Lung (tissue), 12 donors: ENCODE data around the gene EOGT. TPM values are rescaled to one million over a fixed set of nuclear protein-coding genes. Genes with fewer than 3 reads are reported as not detected.
A peak's percentile ranks its signal among the peaks of the same experiment; 100 is the strongest.

Source experiments
- ATAC-seq: fragments of 200-7000 bp; cut with Tn5 transposase; one replicate; pipeline ENCODE4 v1.9.1; 2020; ENCODE audit warnings: moderate number of reproducible peaks; ENCODE audit not compliant: insufficient read depth, low FRiP score
- DNase-seq, 3 donors: peaks; one replicate each; pipeline ENCODE4 v3.0.0-alpha.2; 2013 to 2017
- H3K27ac ChIP-seq, 2 donors: one replicate each; pipeline ENCODE4 v1.5.1; 2013; ENCODE audit warnings: mild to moderate bottlenecking in 2 of 2, moderate library complexity in 2 of 2, control low read depth in 1 of 2, inconsistent platforms in 1 of 2, low read depth in 1 of 2, low read length in 1 of 2
- H3K27me3 ChIP-seq, 3 donors: one replicate each; pipeline ENCODE4 v1.5.1; 2013; ENCODE audit warnings: low read length in 2 of 3; ENCODE audit not compliant: control insufficient read depth in 3 of 3, insufficient read depth in 3 of 3
- H3K36me3 ChIP-seq, 4 donors: one replicate each; pipeline ENCODE4 v1.5.1; 2013; ENCODE audit warnings: low read length in 4 of 4, mild to moderate bottlenecking in 1 of 4, moderate library complexity in 1 of 4; ENCODE audit not compliant: control insufficient read depth in 4 of 4, insufficient read depth in 4 of 4
- H3K4me1 ChIP-seq, 5 donors: one replicate each; pipeline ENCODE4 v1.5.1; 2013; ENCODE audit warnings: low read length in 5 of 5, mild to moderate bottlenecking in 2 of 5, moderate library complexity in 1 of 5; ENCODE audit not compliant: control insufficient read depth in 5 of 5, insufficient read depth in 5 of 5
- H3K4me3 ChIP-seq: one replicate; pipeline ENCODE4 v1.5.1; 2013; ENCODE audit warnings: mild to moderate bottlenecking, control low read depth, moderate library complexity
- H3K9ac ChIP-seq, 2 donors: one replicate each; pipeline ENCODE4 v1.5.1; 2013; ENCODE audit warnings: low read length in 2 of 2, control low read depth in 1 of 2; ENCODE audit not compliant: insufficient read depth in 1 of 2
- H3K9me3 ChIP-seq, 4 donors: one replicate each; pipeline ENCODE4 v1.5.1; 2013; ENCODE audit warnings: low read length in 3 of 4, mild to moderate bottlenecking in 1 of 4, moderate library complexity in 1 of 4; ENCODE audit not compliant: control insufficient read depth in 4 of 4, insufficient read depth in 3 of 4
- CTCF ChIP-seq: IDR thresholded peaks from 2 replicates; pipeline ENCODE4 v1.5.1; 2012; ENCODE audit warnings: mild to moderate bottlenecking; ENCODE audit errors: control extremely low read depth, extremely low read depth
- WGBS, 2 donors: extraction: QIAGEN DNeasy Blood & Tissue Kit; methylation state at CpG; one replicate each; pipeline ENCODE4 v1.1.7; 2013; 5-methylcytosine and 5-hydroxymethylcytosine counted together
- polyA plus RNA-seq, 2 donors: library from polyadenylated mRNA; stranded (reverse); fragments of 200-250 nt; gene quantifications; one replicate each; pipeline ENCODE4 v1.2.1, GENCODE V29; 2013
- total RNA-seq, 2 donors: library from RNA; depleted of rRNA in 1 of 2; stranded (reverse); fragments of >200 nt in 1 of 2; gene quantifications; one replicate each; pipeline ENCODE4 v1.2.1, GENCODE V29; 2014 to 2021
- donor health status: control.
- donor health status: control.
- donor health status: Bipolar disorder and iron deficiency.
- donor health status: healthy.
- donor health status: DM: yes; HTN: yes; CAD: no.

EOGT gene
- total and polyA plus RNA-seq, 4 donors, result 14.3 to 54.7 (median 35.0) TPM

- peak; percentile 10 to 16 (median 11) for DNase-seq
- 60 to 62% methylated on average over 7 of the region's 7 CpGs for WGBS, 2 donors
- Histone ChIP-seq H3K9me3 (no peaks in the 10 kb centered on the region), H3K9ac (no peak overlapping the region), H3K27me3 (no peaks in the 10 kb centered on the region), H3K4me1 (peaks cover 0 to 7% (median 0%) of the 10 kb centered on the region in 5 donors), H3K36me3 (peaks cover 4 to 13% (median 5%) of the 10 kb centered on the region in 4 donors), H3K4me3 (no peak overlapping the region), H3K27ac (no peak overlapping the region)
- TF ChIP-seq CTCF, result no peak
- no peak for ATAC-seq
Observed at GRCh38 chr3:68973639-68974038, 39.8 kb downstream of the EOGT start.

- DNase-seq (peak; percentile 83 to 87 (median 86)), ATAC-seq (no peak)
- WGBS, 2 donors, result 38 to 39% methylated on average over 11 of the region's 11 CpGs
- Histone ChIP-seq H3K9me3 (no peaks in the 10 kb centered on the region), H3K4me3 (no peak overlapping the region), H3K36me3 (peaks cover 3 to 6% (median 4%) of the 10 kb centered on the region in 4 donors), H3K27ac (no peak overlapping the region), H3K4me1 (peaks cover 0 to 1% (median 0%) of the 10 kb centered on the region in 5 donors), H3K27me3 (no peaks in the 10 kb centered on the region), H3K9ac (no peak overlapping the region)
- peak; percentile 63 for TF ChIP-seq CTCF
Observed at GRCh38 chr3:68972358-68972979, 41.0 kb downstream of the EOGT start.

GRCh38 chr3:68964694-68965093 lies 48.8 kb downstream of the EOGT start:
- DNase-seq, result no peak
- H3K36me3 ChIP-seq, result no peaks in the 10 kb centered on the region
- TF ChIP-seq CTCF, result no peak
- no peak overlapping the region for H3K4me3 ChIP-seq
- WGBS, 2 donors, result 83 to 89% methylated on average over 2 of the region's 2 CpGs
- H3K27me3 ChIP-seq, result no peaks in the 10 kb centered on the region
- no peak overlapping the region for H3K27ac ChIP-seq
- H3K9ac ChIP-seq, result no peak overlapping the region
- peaks cover 0 to 10% (median 0%) of the 10 kb centered on the region in 5 donors for H3K4me1 ChIP-seq
- H3K9me3 ChIP-seq, result no peaks in the 10 kb centered on the region
- ATAC-seq, result no peak

GRCh38 chr3:68963891-68964290 lies 49.6 kb downstream of the EOGT start:
- ATAC-seq (no peak), DNase-seq (peak; percentile 26 to 67 (median 65))
- Histone ChIP-seq H3K4me1 (peaks cover 0 to 10% (median 0%) of the 10 kb centered on the region in 5 donors), H3K27ac (no peak overlapping the region), H3K4me3 (no peak overlapping the region), H3K9ac (no peak overlapping the region), H3K9me3 (no peaks in the 10 kb centered on the region), H3K36me3 (no peaks in the 10 kb centered on the region), H3K27me3 (no peaks in the 10 kb centered on the region)
- 44 to 49% methylated on average over 5 of the region's 5 CpGs for WGBS, 2 donors
- no peak for TF ChIP-seq CTCF
